Small intestine (tissue), 7 donors: ENCODE measurements around the gene C4A. TPM values are rescaled to one million over a fixed set of nuclear protein-coding genes. Genes with fewer than 3 reads are reported as not detected.
"Not testable (repeated sequence)": the region's sequence is repeated elsewhere in the genome, so short reads cannot be mapped to it uniquely, and the experiment has no call there.

Source experiments
- DNase-seq, 2 donors: peaks; one replicate each; pipeline versions ENCODE4 v3.0.0 to v3.0.0-alpha.2; 2013
- FAIRE-seq: peaks from 2 replicates; lab custom pipeline; 2012; peaks lifted over from hg19 to GRCh38; lab: Jason Lieb, UNC
- H3K27ac ChIP-seq, 3 donors: one replicate each; pipeline ENCODE4 v1.5.1; 2013; ENCODE audit warnings: low read length in 2 of 3, mild to moderate bottlenecking in 2 of 3, control low read depth in 1 of 3, inconsistent platforms in 1 of 3, low read depth in 1 of 3, moderate library complexity in 1 of 3
- H3K27me3 ChIP-seq, 3 donors: one replicate each; pipeline ENCODE4 v1.6.1; 2013; ENCODE audit warnings: low read length in 3 of 3, inconsistent platforms in 1 of 3; ENCODE audit not compliant: control insufficient read depth in 3 of 3, insufficient read depth in 3 of 3
- H3K36me3 ChIP-seq, 3 donors: one replicate each; pipeline ENCODE4 v1.6.1; 2013; ENCODE audit warnings: low read length in 3 of 3, inconsistent platforms in 1 of 3, low read depth in 1 of 3, mild to moderate bottlenecking in 1 of 3, moderate library complexity in 1 of 3; ENCODE audit not compliant: control insufficient read depth in 3 of 3, insufficient read depth in 2 of 3
- H3K4me1 ChIP-seq, 3 donors: one replicate each; pipeline ENCODE4 v1.6.1; 2013; ENCODE audit warnings: low read length in 2 of 3, inconsistent platforms in 1 of 3, low read depth in 1 of 3, mild to moderate bottlenecking in 1 of 3, moderate library complexity in 1 of 3; ENCODE audit not compliant: control insufficient read depth in 3 of 3, insufficient read depth in 2 of 3
- H3K4me3 ChIP-seq, 3 donors: one replicate each; pipeline ENCODE4 v1.5.1; 2013; ENCODE audit warnings: low read length in 3 of 3, control low read depth in 1 of 3, inconsistent platforms in 1 of 3, low read depth in 1 of 3, mild to moderate bottlenecking in 1 of 3, moderate library complexity in 1 of 3
- H3K9me3 ChIP-seq, 2 donors: one replicate each; pipeline ENCODE4 v1.6.1; 2013; ENCODE audit warnings: low read depth in 1 of 2, low read length in 1 of 2; ENCODE audit not compliant: control insufficient read depth in 2 of 2, insufficient read depth in 1 of 2
- WGBS, 3 donors: extraction: QIAGEN DNeasy Blood & Tissue Kit; methylation state at CpG; one replicate each; pipeline ENCODE4 v1.1.7; 2013; 5-methylcytosine and 5-hydroxymethylcytosine counted together
- polyA plus RNA-seq, 4 donors: library from polyadenylated mRNA; stranded (reverse) in 3 of 4; unstranded in 1 of 4; fragments of 200-250 nt in 3 of 4; fragments of 120-200 nt in 1 of 4; gene quantifications; one replicate each; pipeline versions ENCODE4 v1.2.1 to v1.2.3, GENCODE V29; 2013
- donor health status: healthy with polysubstance abuse.
- donor health status: control.
- donor health status: control.
- donor health status: Bipolar disorder and iron deficiency.
- donor health status: healthy.

C4A gene
- polyA plus RNA-seq, 4 donors: 4.0 to 64.7 (median 26.1) TPM

GRCh38 chr6:32043589-32044380, 61.9 kb downstream of the C4A start:
- H3K9me3 ChIP-seq, DNase-seq, H3K27ac ChIP-seq, H3K27me3 ChIP-seq, H3K4me3 ChIP-seq, FAIRE-seq, H3K36me3 ChIP-seq: not testable (repeated sequence)
- WGBS, 3 donors: 83 to 89% (median 88%) methylated on average over 11 to 18 of the region's 31 CpGs
- peaks cover 0 to 11% (median 0%) of the 10 kb centered on the region in 3 donors for H3K4me1 ChIP-seq

- not testable (repeated sequence) for H3K27me3 ChIP-seq, H3K4me3 ChIP-seq, H3K9me3 ChIP-seq, DNase-seq, H3K36me3 ChIP-seq, H3K27ac ChIP-seq, FAIRE-seq
- peaks cover 0 to 11% (median 0%) of the 10 kb centered on the region in 3 donors for H3K4me1 ChIP-seq
- 84 to 92% (median 84%) methylated on average over 7 to 14 of the region's 18 CpGs for WGBS, 3 donors
These were observed 63.1 kb downstream of the C4A start for GRCh38 chr6:32044916-32045315.

GRCh38 chr6:32045811-32046449, 64.1 kb downstream of the C4A start:
- Histone ChIP-seq H3K27ac (peak overlapping the region in 2 of 3 donors; percentile 22 to 76), H3K27me3 (no peaks in the 10 kb centered on the region), H3K4me1 (peaks cover 0 to 11% (median 0%) of the 10 kb centered on the region in 3 donors), H3K4me3 (no peak overlapping the region), H3K9me3 (no peaks in the 10 kb centered on the region), H3K36me3 (peaks cover 0 to 5% (median 0%) of the 10 kb centered on the region in 3 donors)
- DNase-seq: peak in 1 of 2 donors; percentile 2
- FAIRE-seq: no peak
- 76 to 86% (median 79%) methylated on average over 21 to 22 of the region's 22 CpGs for WGBS, 3 donors

- Histone ChIP-seq H3K36me3 (peaks cover 0 to 5% (median 0%) of the 10 kb centered on the region in 3 donors), H3K4me3 (no peak overlapping the region), H3K4me1 (peaks cover 0 to 11% (median 0%) of the 10 kb centered on the region in 3 donors), H3K9me3 (no peaks in the 10 kb centered on the region), H3K27me3 (no peaks in the 10 kb centered on the region), H3K27ac (peak overlapping the region in 1 of 3 donors; percentile 76)
- WGBS, 3 donors: 32 to 45% (median 43%) methylated on average over 14 of the region's 14 CpGs
- no peak for FAIRE-seq
- DNase-seq: peak in 1 of 2 donors; percentile 19
These were observed 64.7 kb downstream of the C4A start for GRCh38 chr6:32046450-32047083.

GRCh38 chr6:32047084-32047478, 65.2 kb downstream of the C4A start:
- no peaks in the 10 kb centered on the region for H3K27me3 ChIP-seq
- no peak overlapping the region for H3K4me3 ChIP-seq
- H3K9me3 ChIP-seq: no peaks in the 10 kb centered on the region
- H3K36me3 ChIP-seq: peaks cover 0 to 5% (median 0%) of the 10 kb centered on the region in 3 donors
- peaks cover 0 to 11% (median 0%) of the 10 kb centered on the region in 3 donors for H3K4me1 ChIP-seq
- FAIRE-seq (no peak), DNase-seq (peak in 1 of 2 donors; percentile 6)
- 55 to 56% (median 55%) methylated on average over 11 of the region's 11 CpGs for WGBS, 3 donors
- peak overlapping the region in 1 of 3 donors; percentile 76 for H3K27ac ChIP-seq

DNA sequence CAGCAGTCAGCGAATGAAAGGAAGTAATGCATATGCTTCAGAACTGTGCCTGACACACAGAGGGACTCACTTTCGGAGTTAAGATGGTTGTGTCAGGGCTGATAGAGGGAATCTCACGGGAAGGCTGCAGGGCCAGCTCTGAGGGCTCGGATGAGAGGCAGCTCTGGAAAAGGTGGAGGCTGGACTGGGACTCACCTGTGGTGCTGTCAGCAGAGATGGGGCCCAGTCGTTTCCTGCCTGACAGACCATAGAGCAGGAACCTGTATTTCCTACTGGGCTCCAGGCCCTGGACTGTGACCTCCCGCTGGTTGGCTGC, 65.6 kb downstream of the C4A start:
- peaks cover 0 to 5% (median 0%) of the 10 kb centered on the region in 3 donors for H3K36me3 ChIP-seq
- H3K9me3 ChIP-seq: no peaks in the 10 kb centered on the region
- DNase-seq (peak in 1 of 2 donors; percentile 2), FAIRE-seq (no peak)
- H3K27ac ChIP-seq: peak overlapping the region in 1 of 3 donors; percentile 52
- H3K4me1 ChIP-seq: peaks cover 0 to 11% (median 0%) of the 10 kb centered on the region in 3 donors
- 70 to 77% (median 76%) methylated on average over 6 of the region's 6 CpGs for WGBS, 3 donors
- no peaks in the 10 kb centered on the region for H3K27me3 ChIP-seq
- no peak overlapping the region for H3K4me3 ChIP-seq

DNA sequence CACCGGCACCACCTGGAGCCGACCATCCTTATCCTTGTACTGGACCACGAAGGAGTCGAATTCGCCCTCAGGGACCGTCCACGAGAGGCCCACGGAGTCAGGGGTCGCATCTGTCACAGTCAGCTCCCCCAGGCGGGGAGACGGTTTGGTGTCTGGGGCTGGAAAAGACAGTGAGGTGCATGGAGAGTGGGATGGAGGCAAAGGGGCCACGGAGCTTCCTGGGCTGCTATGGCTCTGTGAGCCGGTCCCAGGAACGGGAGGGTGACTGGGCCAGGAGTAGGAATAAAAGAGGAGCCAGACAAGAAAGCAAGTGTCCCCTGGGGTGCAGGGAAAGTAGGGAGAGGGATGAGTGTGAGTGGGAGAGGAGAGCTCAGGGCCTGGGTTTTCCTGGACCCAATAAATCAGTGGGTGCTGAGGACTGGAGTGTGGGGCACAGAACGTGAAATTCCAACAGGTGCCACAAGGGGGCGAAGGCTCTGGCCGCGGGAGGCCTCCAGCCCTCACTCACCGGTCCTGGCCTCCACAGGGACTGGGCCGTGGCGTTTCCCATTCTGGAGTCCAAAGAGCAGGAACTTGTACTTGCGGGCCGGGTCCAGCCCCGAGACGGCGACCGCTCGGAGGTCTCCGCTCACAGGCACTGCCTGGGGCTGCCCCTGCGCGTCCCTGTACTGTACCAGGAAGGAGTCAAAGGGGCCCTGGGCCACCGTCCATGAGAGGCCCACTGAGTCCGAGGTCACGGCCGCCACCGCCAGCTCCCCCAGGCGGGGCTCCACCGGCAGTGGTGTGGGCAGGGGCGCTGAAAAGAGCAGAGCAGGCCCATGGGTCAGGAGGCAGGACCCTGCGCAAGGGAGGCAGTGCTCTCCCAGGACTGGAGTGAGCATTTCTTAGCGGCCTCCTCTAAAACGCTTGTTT, 66.3 kb downstream of the C4A start:
- H3K4me1 ChIP-seq: peaks cover 0 to 11% (median 0%) of the 10 kb centered on the region in 3 donors
- H3K27me3 ChIP-seq: no peaks in the 10 kb centered on the region
- H3K9me3 ChIP-seq: no peaks in the 10 kb centered on the region
- peaks cover 0 to 5% (median 0%) of the 10 kb centered on the region in 3 donors for H3K36me3 ChIP-seq
- H3K27ac ChIP-seq: peak overlapping the region in 1 of 3 donors; percentile 52
- FAIRE-seq (no peak), DNase-seq (peak; percentile 79 to 87)
- no peak overlapping the region for H3K4me3 ChIP-seq
- WGBS, 3 donors: 41 to 51% (median 45%) methylated on average over 42 of the region's 42 CpGs
